Non-pigmented ciliary epithelial cell (primary cell): ENCODE data around the gene SSH3.

Experiments
- DNase-seq: peaks from one replicate; pipeline ENCODE4 v3.0.0-alpha.2; 2010; ENCODE audit warnings: low read depth

SSH3 gene

GRCh38 chr11:67280341-67280787 is 23.0 kb upstream of the SSH3 start:
- no peak for DNase-seq

GRCh38 chr11:67280788-67281551 is 22.4 kb upstream of the SSH3 start:
- DNase-seq: no peak

DNA sequence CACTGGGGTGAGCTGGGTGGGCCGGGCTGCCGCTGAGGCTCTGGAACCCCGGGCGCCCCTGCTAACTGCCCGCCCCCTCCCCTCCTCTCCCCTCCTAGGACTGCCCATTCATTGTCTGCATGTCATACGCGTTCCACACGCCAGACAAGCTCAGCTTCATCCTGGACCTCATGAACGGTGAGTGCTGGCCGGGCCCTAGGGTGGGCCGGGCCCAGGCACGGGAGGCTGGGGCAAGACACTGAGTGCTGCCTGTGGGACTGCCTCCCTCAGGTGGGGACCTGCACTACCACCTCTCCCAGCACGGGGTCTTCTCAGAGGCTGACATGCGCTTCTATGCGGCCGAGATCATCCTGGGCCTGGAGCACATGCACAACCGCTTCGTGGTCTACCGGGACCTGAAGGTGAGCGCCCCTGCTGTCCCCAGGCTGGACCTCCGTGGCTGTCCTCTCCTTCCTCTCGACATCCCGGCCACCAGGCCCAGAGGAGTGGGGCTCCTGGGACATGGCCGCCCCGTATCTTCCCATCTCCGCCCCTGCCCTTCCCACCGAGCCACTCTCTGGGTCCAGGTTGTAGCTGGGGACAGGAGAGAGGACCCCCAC is 21.7 kb upstream of the SSH3 start:
- no peak for DNase-seq

GRCh38 chr11:67282155-67282875 is 21.0 kb upstream of the SSH3 start:
- DNase-seq: no peak

DNA sequence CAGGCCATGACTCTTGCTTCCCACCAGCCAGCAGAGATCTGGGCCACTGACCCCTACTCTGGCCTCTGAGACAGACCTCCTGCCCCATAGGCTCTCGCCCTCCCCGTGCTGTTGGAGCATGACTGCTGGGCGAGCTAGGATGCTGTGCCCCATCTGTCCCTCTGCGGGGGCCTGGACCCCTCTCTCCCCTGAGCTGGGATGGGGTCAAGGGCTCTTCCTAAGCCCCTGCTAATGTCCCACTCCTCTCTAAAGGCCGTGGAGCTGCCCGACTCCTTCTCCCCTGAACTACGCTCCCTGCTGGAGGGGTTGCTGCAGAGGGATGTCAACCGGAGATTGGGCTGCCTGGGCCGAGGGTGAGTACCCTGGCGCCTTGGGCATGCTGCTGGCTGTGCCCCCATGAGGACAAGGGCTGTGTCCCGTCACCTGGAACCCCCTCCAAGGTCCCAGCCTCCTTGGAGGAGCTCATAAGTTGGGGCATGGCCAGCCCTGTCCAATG is 20.4 kb upstream of the SSH3 start:
- no peak for DNase-seq

GRCh38 chr11:67283481-67283963 is 19.8 kb upstream of the SSH3 start:
- DNase-seq: no peak

DNA sequence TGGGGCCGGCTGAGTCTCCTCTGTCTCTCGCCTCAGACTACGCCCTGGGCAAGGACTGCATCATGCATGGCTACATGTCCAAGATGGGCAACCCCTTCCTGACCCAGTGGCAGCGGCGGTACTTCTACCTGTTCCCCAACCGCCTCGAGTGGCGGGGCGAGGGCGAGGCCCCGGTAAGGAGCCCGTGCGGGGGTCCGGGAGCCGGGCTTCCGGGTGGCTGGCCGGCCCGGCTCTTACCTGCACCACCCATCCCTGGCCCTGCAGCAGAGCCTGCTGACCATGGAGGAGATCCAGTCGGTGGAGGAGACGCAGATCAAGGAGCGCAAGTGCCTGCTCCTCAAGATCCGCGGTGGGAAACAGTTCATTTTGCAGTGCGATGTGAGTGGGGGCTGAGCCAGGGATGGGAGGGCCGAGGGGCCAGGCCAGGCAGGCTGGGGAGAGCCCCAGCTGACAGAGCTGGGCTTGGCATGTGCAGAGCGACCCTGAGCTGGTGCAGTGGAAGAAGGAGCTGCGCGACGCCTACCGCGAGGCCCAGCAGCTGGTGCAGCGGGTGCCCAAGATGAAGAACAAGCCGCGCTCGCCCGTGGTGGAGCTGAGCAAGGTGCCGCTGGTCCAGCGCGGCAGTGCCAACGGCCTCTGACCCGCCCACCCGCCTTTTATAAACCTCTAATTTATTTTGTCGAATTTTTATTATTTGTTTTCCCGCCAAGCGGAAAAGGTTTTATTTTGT is 18.4 kb upstream of the SSH3 start:
- no peak for DNase-seq

DNA sequence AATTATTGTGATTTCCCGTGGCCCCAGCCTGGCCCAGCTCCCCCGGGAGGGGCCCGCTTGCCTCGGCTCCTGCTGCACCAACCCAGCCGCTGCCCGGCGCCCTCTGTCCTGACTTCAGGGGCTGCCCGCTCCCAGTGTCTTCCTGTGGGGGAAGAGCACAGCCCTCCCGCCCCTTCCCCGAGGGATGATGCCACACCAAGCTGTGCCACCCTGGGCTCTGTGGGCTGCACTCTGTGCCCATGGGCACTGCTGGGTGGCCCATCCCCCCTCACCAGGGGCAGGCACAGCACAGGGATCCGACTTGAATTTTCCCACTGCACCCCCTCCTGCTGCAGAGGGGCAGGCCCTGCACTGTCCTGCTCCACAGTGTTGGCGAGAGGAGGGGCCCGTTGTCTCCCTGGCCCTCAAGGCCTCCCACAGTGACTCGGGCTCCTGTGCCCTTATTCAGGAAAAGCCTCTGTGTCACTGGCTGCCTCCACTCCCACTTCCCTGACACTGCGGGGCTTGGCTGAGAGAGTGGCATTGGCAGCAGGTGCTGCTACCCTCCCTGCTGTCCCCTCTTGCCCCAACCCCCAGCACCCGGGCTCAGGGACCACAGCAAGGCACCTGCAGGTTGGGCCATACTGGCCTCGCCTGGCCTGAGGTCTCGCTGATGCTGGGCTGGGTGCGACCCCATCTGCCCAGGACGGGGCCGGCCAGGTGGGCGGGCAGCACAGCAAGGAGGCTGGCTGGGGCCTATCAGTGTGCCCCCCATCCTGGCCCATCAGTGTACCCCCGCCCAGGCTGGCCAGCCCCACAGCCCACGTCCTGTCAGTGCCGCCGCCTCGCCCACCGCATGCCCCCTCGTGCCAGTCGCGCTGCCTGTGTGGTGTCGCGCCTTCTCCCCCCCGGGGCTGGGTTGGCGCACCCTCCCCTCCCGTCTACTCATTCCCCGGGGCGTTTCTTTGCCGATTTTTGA is 17.5 kb upstream of the SSH3 start:
- DNase-seq: no peak

DNA sequence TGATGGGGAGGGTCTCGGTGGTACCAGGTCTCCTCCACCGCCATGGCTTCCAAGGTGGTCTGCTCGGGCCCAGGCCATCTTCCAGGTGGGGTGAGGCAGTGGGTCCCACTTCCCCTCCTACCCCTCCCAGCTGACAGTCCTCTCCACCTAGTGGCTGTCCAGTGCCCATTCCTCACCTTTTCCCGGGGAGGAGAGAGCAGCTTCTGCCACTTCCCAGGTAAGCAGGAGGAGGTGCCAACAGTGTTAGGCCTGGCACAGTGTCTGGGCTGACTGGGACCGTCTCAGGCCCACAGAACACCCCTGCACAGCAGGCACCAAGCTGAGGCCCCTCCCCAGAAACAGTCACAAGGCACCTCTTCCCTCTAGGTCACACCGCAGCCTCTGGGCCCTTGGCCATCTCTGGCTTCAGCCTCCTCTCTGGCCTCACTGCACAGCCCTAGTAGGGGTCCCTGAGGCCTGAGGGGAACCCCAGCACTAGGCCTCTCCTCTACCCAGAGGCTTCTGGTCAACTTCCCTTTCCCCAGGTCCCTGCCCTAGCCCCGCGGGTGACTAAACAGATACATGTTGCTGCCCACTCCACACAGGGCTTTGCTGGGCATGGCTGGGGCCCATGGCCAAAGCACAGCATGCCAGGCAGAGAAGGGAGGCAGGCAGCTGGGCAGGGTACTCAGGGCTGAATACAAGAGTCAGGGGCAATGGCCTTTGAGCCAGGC is 16.6 kb upstream of the SSH3 start:
- no peak for DNase-seq

- no peak for DNase-seq
Measured at GRCh38 chr11:67287355-67288197, 15.8 kb upstream of the SSH3 start.

DNA sequence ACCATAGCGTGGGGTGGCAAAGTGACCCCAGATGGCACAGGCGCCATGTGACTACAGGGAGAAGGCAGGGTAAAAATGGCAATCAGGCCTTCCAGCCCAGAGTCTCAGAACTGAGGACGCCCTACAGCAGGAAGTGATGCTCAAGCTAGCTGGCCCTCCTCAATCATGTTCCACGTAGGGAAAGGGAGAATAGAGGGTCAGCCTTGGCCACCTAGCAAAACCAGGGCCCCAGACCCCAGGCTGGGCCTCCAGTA is 15.2 kb upstream of the SSH3 start:
- DNase-seq: no peak

DNA sequence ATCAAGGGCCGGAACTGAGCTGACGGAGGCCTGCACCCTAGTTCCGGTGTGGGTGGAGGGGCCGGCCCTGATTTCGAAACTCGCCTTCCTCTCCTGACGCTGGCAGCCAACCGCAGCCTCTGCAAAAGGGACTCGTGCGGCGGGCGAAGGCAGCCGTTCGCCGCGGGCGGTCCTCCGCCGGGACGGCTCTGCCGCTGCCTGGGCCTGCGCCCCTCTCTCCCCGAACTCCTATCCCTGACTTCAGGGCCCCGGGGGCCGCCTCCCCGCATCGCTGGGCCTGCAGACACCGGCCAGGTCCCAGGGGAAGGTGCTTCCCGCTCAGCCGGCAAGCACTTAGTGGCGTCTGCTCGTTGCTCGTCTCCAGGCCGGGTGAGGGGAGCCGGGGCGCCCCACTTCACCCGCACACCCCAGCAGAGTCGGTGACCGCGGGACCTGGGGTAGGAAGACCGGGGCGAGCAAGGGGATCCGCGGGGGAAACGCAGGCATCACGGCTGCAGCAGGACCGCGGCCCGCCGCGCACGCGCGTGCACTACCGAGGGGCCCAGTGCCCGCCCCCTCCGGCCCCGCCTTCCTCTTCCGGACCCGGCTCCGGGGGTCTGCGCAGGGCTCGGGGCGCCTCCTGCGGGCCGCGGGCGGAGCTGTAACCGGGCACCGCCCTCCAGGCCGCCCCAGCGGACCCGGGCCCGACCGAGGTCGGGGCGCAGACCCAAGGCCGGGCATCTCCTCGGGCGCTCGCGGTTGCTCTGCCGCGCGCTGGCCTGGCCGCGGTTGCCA is 14.7 kb upstream of the SSH3 start:
- DNase-seq: peak; percentile 50

DNA sequence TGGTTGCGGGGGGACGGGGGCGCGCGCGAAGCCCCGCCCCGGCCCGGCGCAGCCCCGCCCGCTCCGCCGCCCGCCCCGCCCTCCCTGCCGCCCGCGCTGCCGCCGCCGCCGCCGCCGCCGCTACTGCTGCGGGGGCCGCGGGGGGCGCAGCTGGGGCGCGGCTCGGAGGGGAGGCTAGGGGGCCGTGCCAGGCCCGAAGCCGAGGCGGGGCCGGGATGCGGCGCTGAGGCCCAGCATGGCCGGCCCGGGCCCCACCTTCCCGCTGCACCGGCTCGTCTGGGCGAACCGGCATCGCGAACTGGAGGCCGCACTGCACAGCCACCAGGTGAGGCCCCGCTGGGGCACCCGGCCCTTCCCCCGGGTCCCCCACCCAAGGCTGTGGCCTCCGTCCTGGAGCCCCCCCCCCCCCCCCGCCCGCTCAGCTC is 14.1 kb upstream of the SSH3 start, which contains the start of gene ANKRD13D:
TSS of gene ANKRD13D (plus strand) at position 78 of the 425 bp plus-strand sequence. CDS start at position 236, 158 bp downstream.
- DNase-seq: no peak

DNA sequence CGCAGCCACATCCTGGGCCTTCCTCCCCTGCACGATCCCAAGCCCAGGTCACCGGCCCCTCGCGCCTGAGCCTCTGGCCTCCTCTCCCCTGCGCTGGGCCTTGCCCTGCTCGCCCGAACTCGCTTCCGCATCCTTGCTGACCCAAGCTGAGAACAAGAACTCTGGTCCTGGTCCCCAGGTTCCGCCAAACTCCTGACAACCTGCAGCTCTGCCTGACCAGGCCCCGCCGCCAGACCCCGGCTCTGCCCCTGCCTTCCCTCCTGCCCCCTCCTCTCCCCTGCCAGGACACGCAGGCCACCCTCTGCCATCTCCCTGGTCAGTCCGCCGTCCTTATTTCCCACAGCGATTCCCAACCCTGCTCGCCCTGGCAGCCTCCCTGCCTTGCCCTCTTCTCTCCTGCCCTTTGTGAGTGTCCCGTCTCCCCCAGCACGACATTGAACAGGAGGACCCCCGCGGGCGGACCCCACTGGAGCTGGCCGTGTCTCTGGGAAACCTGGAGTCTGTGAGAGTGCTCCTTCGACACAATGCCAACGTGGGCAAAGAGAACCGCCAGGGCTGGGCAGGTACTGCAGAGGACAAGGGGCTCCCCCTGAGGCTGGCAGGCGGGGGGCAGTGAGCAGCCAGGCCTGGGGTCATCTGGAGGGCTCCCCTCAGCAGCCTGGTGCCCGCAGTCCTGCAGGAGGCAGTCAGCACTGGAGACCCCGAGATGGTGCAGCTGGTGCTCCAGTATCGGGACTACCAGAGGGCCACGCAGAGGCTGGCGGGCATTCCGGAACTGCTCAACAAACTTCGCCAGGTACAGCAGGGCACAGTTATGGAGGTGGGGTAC is 13.5 kb upstream of the SSH3 start:
- no peak for DNase-seq

- DNase-seq: no peak
Measured at GRCh38 chr11:67290801-67291200, 12.5 kb upstream of the SSH3 start.

- DNase-seq: no peak
Measured at GRCh38 chr11:67291481-67292381, 11.6 kb upstream of the SSH3 start.

GRCh38 chr11:67292671-67293070 is 10.7 kb upstream of the SSH3 start:
- no peak for DNase-seq
